PC-9 (cell line): ENCODE results near the gene MAST4.

Source experiments
- EZH2 ChIP-seq: fragments of 200-600 bp; sonication (generic); IDR thresholded peaks from 2 replicates; pipeline ENCODE4 v1.8.0; 2017; ENCODE audit warnings: antibody characterized with exemption, low read depth
- TF ChIP-seq, protein P1 (sequence below): fragments of 200-600 bp; sonication (generic); conservative IDR thresholded peaks from 2 replicates; pipeline ENCODE4 v1.6.1; 2017; ENCODE audit warnings: mixed run types, antibody characterized with exemption, mild to moderate bottlenecking, moderate library complexity

DNA sequence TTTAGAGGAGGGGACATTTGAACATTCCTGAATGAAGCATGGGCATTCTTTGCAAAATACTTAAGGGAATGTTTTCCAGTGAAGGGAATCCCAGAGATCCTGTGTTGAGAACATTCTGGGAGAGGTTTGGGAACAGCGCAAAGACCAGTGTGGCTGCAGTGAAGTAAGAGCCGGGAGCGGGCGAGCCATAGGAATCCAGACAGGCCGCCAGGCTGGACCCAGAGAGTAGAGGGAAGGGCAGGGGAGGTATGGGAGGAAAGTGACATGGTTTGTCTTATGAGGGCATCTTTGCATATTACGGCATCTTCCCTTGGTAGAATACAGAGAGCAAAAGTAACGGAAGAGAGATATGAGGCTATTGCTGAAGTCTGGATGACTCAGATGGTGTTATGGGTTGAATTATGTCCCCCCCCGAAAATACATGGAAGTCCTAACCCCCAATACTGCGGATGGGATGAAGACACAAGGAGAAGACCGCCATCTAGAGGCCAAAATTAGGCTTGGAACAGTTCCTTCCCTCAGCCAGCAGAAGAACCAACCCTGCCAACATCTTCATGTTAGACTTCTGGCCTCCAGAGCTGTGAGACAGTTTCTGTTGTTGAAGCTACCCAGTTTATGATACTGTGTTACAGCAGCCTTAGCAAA lies 268.2 kb downstream of the MAST4 start:
- TF ChIP-seq, protein P1, sequence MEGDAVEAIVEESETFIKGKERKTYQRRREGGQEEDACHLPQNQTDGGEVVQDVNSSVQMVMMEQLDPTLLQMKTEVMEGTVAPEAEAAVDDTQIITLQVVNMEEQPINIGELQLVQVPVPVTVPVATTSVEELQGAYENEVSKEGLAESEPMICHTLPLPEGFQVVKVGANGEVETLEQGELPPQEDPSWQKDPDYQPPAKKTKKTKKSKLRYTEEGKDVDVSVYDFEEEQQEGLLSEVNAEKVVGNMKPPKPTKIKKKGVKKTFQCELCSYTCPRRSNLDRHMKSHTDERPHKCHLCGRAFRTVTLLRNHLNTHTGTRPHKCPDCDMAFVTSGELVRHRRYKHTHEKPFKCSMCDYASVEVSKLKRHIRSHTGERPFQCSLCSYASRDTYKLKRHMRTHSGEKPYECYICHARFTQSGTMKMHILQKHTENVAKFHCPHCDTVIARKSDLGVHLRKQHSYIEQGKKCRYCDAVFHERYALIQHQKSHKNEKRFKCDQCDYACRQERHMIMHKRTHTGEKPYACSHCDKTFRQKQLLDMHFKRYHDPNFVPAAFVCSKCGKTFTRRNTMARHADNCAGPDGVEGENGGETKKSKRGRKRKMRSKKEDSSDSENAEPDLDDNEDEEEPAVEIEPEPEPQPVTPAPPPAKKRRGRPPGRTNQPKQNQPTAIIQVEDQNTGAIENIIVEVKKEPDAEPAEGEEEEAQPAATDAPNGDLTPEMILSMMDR = peak; percentile 80
- TF ChIP-seq EZH2 = no peak
